Nasal cavity respiratory epithelium epithelial cell of viscerocranial mucosa (primary cell): ENCODE results near the gene ZDHHC17. TPM values are rescaled to one million over a fixed set of nuclear protein-coding genes. Genes with fewer than 3 reads are reported as not detected.

Experiments used
- total RNA-seq: library from RNA; depleted of rRNA; stranded (reverse); fragments of >200 nt; gene quantifications from 2 replicates; pipeline ENCODE4 v1.2.3, GENCODE V29; 2014

The ZDHHC17 gene
- 36.6 and 72.0 TPM in 2 replicates for total RNA-seq

DNA sequence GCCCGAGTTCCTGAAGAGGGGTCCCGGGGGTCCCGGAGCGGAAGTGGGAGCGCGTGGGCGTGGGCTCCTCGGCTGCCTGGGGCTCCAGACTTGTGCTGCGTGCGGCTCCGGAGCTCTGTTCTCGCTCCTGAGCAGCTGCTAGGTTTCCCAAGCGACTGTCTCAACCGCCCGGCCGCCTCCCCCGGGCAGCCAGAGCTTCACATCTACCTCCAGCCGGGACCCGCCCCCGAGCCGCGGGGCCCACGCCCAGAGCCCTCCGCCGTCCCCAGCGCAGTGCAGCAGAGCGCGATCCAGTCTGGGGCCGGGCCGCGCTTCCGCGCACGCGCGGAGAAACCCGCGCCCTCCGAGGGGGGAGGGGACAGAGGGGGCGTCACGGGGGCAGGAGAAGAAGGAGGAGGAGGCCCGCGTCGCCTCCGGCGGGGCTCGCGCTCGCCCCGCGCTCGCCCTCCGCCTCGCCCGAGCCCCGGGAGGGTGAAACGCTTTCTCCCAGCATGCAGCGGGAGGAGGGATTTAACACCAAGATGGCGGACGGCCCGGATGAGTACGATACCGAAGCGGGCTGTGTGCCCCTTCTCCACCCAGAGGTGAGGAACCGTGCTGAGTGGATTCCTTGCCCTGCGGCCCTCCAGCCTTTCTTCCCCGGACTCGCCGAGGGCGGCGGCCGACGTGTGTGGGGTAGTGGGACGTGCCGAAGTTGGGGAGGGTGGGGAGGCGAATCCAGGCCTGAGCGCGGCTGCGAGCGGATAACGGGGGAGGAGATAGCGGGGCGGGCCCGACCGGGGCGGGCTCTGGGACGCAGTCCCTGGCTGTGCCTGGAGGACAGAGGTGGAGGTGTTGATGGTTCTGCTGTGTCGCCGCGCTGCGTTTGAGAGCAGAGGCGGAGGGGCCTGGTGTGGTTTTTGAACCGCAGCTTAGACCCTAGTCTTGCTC, at the start of gene ZDHHC17:
Gene ZDHHC17, plus strand, starts transcription at position 370 of the 930 bp plus-strand sequence. Its CDS starts 122 bp downstream, at position 492.

GRCh38 chr12:76878899-76879709, 115.2 kb downstream of the ZDHHC17 start, which contains the start of gene CSRP2:
CSRP2 (minus strand) TSS chr12:76879019; CDS start chr12:76866260, 12,759 bp downstream.

Other genes with a start within 250 kb of the ZDHHC17 start
- gene OSBPL8, start 204.3 kb upstream of the ZDHHC17 start, total RNA-seq: 100 and 216 TPM in 2 replicates
- gene CSRP2, start 114.9 kb downstream of the ZDHHC17 start, total RNA-seq: 28.4 and 32.7 TPM in 2 replicates